Karpas-422 (cell line): ENCODE results near the gene EZH1. TPM values are rescaled to one million over a fixed set of nuclear protein-coding genes. Genes with fewer than 3 reads are reported as not detected.

ENCODE experiments used
- DNase-seq: peaks from one replicate; pipeline ENCODE4 v3.0.0-alpha.2; 2015
- H2AFZ ChIP-seq: fragments of 200-600 bp; sonication (generic); 2 replicates; pipeline ENCODE4 v1.6.1; 2014; ENCODE audit warnings: antibody characterized with exemption, low read length, mixed read lengths
- H3K27ac ChIP-seq: fragments of 200-600 bp; sonication (generic); 2 replicates; pipeline ENCODE4 v1.5.1; 2014; ENCODE audit warnings: mild to moderate bottlenecking, low read length, moderate library complexity
- H3K27me3 ChIP-seq: fragments of 200-600 bp; sonication (generic); 2 replicates; pipeline ENCODE4 v1.6.1; 2014; ENCODE audit warnings: low read length, mixed read lengths
- H3K36me3 ChIP-seq: fragments of 200-600 bp; sonication (generic); 2 replicates; pipeline ENCODE4 v1.6.1; 2014; ENCODE audit warnings: low read length, mixed read lengths; ENCODE audit not compliant: insufficient read depth
- H3K4me1 ChIP-seq: fragments of 200-600 bp; sonication (generic); 2 replicates; pipeline ENCODE4 v1.6.1; 2014; ENCODE audit warnings: mild to moderate bottlenecking, low read length, mixed read lengths
- H3K4me2 ChIP-seq: fragments of 200-600 bp; sonication (generic); 2 replicates; pipeline ENCODE4 v1.6.1; 2014; ENCODE audit warnings: low read length, low read depth, mild to moderate bottlenecking; ENCODE audit not compliant: poor library complexity, severe bottlenecking
- H3K4me3 ChIP-seq: fragments of 200-600 bp; sonication (generic); 2 replicates; pipeline ENCODE4 v1.5.1; 2014; ENCODE audit warnings: mild to moderate bottlenecking, antibody characterized with exemption, low read length, mixed read lengths
- H3K79me2 ChIP-seq: fragments of 200-600 bp; sonication (generic); 2 replicates; pipeline ENCODE4 v1.6.1; 2014; ENCODE audit warnings: mild to moderate bottlenecking, low read length, mixed read lengths
- H3K9ac ChIP-seq: fragments of 200-600 bp; sonication (generic); 2 replicates; pipeline ENCODE4 v1.6.0; 2014; ENCODE audit warnings: low read length
- H3K9me2 ChIP-seq: fragments of 200-600 bp; sonication (generic), shearing (Covaris generic); replicated peaks from 2 replicates; pipeline ENCODE4 v1.6.0; 2014; ENCODE audit warnings: mild to moderate bottlenecking, low read length, moderate library complexity; ENCODE audit not compliant: insufficient read depth
- H3K9me3 ChIP-seq: fragments of 300-700, 200-600 bp; sonication (generic); 2 replicates; pipeline ENCODE4 v1.6.1; 2014; ENCODE audit warnings: low read length, mixed read lengths
- H4K20me1 ChIP-seq: fragments of 200-600 bp; sonication (generic); 2 replicates; pipeline ENCODE4 v1.6.1; 2014; ENCODE audit warnings: mild to moderate bottlenecking, antibody characterized with exemption, low read length, low read depth; ENCODE audit not compliant: insufficient read depth
- total RNA-seq: library from RNA; depleted of rRNA; stranded (reverse); fragments of >200 nt; shearing (Covaris generic); gene quantifications from 2 replicates; pipeline ENCODE4 v1.2.3, GENCODE V29; 2014; ENCODE audit warnings: low replicate concordance

Gene EZH1
- total RNA-seq, 1 experiment from 2014 or later: 38.0 TPM

- no peak overlapping the region for H2AFZ ChIP-seq
- H3K9ac ChIP-seq: no peak overlapping the region
- H4K20me1 ChIP-seq: no peaks in the 10 kb centered on the region
- no peaks in the 10 kb centered on the region for H3K79me2 ChIP-seq
- no peaks in the 10 kb centered on the region for H3K27me3 ChIP-seq
- H3K4me3 ChIP-seq: no peak overlapping the region
- H3K9me3 ChIP-seq: no peaks in the 10 kb centered on the region
- H3K9me2 ChIP-seq: no peaks in the 10 kb centered on the region
- H3K4me1 ChIP-seq: no peaks in the 10 kb centered on the region
- no peak for DNase-seq
- H3K4me2 ChIP-seq: no peak overlapping the region
- no peaks in the 10 kb centered on the region for H3K36me3 ChIP-seq
- H3K27ac ChIP-seq: no peak overlapping the region
Observed at GRCh38 chr17:42697108-42697811, 47.6 kb downstream of the EZH1 start.

- Histone ChIP-seq H3K9ac (no peak overlapping the region), H3K9me3 (no peaks in the 10 kb centered on the region), H4K20me1 (no peaks in the 10 kb centered on the region), H2AFZ (no peak overlapping the region), H3K79me2 (no peaks in the 10 kb centered on the region), H3K4me2 (no peak overlapping the region), H3K27ac (no peak overlapping the region), H3K4me3 (no peak overlapping the region), H3K9me2 (no peaks in the 10 kb centered on the region), H3K4me1 (no peaks in the 10 kb centered on the region), H3K36me3 (no peaks in the 10 kb centered on the region), H3K27me3 (no peaks in the 10 kb centered on the region)
- no peak for DNase-seq
Observed at GRCh38 chr17:42695500-42695899, 49.3 kb downstream of the EZH1 start.

- Histone ChIP-seq H3K4me2 (no peak overlapping the region), H4K20me1 (no peaks in the 10 kb centered on the region), H3K27me3 (no peaks in the 10 kb centered on the region), H3K27ac (no peak overlapping the region), H3K36me3 (no peaks in the 10 kb centered on the region), H3K4me1 (no peaks in the 10 kb centered on the region), H3K4me3 (no peak overlapping the region), H3K9ac (no peak overlapping the region), H3K9me3 (no peaks in the 10 kb centered on the region), H3K79me2 (no peaks in the 10 kb centered on the region), H2AFZ (no peak overlapping the region), H3K9me2 (no peaks in the 10 kb centered on the region)
- no peak for DNase-seq
Observed at GRCh38 chr17:42694524-42694923, 50.3 kb downstream of the EZH1 start.

DNA sequence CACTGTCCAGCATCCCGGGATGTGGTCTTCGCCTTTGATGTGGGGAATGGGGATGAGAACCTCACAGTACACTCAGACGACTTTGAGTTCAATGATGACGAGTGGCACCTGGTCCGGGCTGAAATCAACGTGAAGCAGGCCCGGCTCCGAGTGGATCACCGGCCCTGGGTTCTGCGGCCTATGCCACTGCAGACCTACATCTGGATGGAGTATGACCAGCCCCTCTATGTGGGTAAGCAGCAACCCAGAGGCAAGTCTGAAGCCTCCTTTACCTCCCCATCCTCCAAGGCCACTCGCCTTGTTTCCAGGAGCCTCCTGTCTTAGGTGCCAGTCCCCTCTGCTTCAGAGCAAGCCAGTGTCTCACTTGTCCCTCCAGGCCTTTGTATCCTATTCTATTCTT, 52.4 kb downstream of the EZH1 start:
- DNase-seq: no peak
- H3K9me2 ChIP-seq: no peaks in the 10 kb centered on the region

DNA sequence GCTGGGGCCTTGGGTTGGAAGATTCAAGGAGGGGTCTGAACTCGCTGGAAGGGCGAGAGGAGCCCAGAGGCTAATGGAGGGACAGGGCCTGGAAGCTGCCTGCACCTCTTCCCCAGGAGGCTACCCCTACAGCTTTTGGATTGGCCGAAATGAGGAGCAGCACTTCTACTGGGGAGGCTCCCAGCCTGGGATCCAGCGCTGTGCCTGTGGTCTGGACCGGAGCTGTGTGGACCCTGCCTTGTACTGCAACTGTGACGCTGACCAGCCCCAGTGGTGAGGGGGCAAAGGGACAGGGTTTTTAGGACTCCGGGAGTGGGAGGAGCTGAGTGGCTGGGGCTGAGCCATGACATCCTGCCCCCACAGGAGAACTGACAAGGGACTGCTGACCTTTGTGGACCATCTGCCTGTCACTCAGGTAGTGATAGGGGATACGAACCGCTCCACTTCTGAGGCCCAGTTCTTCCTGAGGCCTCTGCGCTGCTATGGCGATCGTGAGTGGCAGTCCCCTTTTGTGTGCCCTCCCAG, 53.8 kb downstream of the EZH1 start:
- no peaks in the 10 kb centered on the region for H3K36me3 ChIP-seq
- no peak for DNase-seq
- no peak overlapping the region for H3K4me2 ChIP-seq
- H3K27me3 ChIP-seq: no peaks in the 10 kb centered on the region
- H3K9ac ChIP-seq: no peak overlapping the region
- H3K27ac ChIP-seq: no peak overlapping the region
- H2AFZ ChIP-seq: no peak overlapping the region
- no peak overlapping the region for H3K4me3 ChIP-seq
- H3K4me1 ChIP-seq: no peaks in the 10 kb centered on the region
- H4K20me1 ChIP-seq: no peaks in the 10 kb centered on the region
- H3K9me2 ChIP-seq: no peaks in the 10 kb centered on the region
- H3K9me3 ChIP-seq: no peaks in the 10 kb centered on the region
- no peaks in the 10 kb centered on the region for H3K79me2 ChIP-seq

More for the DNA sequence above, 52.4 kb downstream of the EZH1 start:
- H3K27me3 ChIP-seq: no peaks in the 10 kb centered on the region
- no peak overlapping the region for H3K27ac ChIP-seq
- no peak overlapping the region for H3K4me3 ChIP-seq
- no peak overlapping the region for H3K4me2 ChIP-seq
- no peaks in the 10 kb centered on the region for H3K79me2 ChIP-seq
- H3K4me1 ChIP-seq: no peaks in the 10 kb centered on the region
- no peaks in the 10 kb centered on the region for H4K20me1 ChIP-seq
- H3K36me3 ChIP-seq: no peaks in the 10 kb centered on the region
- no peak overlapping the region for H3K9ac ChIP-seq
- no peak overlapping the region for H2AFZ ChIP-seq
- H3K9me3 ChIP-seq: no peaks in the 10 kb centered on the region

DNA sequence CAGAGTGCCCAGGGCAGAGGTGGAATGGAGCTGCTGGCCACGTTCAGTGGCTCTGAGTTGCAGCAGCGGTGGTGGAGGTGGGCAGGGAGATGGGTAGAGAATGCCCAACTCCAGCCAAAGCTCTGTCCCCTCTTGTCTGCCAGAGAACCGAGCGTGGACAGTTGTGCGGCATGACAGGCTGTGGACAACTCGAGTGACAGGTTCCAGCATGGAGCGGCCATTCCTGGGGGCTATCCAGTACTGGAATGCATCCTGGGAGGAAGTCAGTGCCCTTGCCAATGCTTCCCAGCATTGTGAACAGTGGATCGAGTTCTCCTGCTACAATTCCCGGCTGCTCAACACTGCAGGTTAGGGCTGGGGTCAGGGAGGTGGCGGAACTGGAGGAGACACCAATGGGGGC, 54.2 kb downstream of the EZH1 start:
- no peak overlapping the region for H3K9ac ChIP-seq
- no peaks in the 10 kb centered on the region for H3K4me1 ChIP-seq
- no peaks in the 10 kb centered on the region for H4K20me1 ChIP-seq
- H3K79me2 ChIP-seq: no peaks in the 10 kb centered on the region
- no peaks in the 10 kb centered on the region for H3K9me2 ChIP-seq
- H3K27ac ChIP-seq: no peak overlapping the region
- H3K27me3 ChIP-seq: no peaks in the 10 kb centered on the region
- no peak overlapping the region for H3K4me2 ChIP-seq
- no peak for DNase-seq
- H3K4me3 ChIP-seq: no peak overlapping the region
- H2AFZ ChIP-seq: no peak overlapping the region
- no peaks in the 10 kb centered on the region for H3K9me3 ChIP-seq
- no peaks in the 10 kb centered on the region for H3K36me3 ChIP-seq

DNA sequence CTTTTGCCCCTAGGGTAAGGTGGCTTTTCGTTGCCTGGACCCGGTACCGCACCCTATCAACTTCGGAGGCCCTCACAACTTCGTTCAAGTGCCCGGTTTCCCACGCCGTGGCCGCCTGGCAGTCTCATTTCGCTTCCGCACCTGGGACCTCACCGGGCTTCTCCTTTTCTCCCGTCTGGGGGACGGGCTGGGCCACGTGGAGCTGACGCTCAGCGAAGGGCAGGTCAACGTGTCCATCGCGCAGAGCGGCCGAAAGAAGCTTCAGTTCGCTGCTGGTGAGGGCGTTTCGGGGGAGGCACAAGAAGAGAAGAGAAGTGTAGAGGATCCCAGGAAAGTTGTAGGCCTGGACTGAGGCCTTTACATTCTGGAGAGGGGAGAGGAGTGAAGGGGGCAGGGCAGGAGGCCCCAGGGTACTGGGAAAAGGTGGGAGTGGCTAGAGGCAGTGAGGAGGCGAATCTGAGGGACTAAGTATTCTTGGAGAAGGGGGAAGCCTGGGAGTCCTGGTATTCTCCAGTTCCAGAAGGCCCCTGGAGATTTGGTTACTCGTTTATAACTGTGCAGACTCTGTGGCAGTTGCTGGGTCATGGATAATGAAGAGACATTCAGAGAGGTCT, 57.0 kb downstream of the EZH1 start:
- Histone ChIP-seq H3K79me2 (no peaks in the 10 kb centered on the region), H3K9ac (no peak overlapping the region), H3K27me3 (no peaks in the 10 kb centered on the region), H2AFZ (no peak overlapping the region), H3K4me3 (no peak overlapping the region), H3K4me1 (no peaks in the 10 kb centered on the region), H3K9me3 (no peaks in the 10 kb centered on the region), H3K4me2 (no peak overlapping the region), H3K36me3 (no peaks in the 10 kb centered on the region), H3K9me2 (no peaks in the 10 kb centered on the region), H4K20me1 (no peaks in the 10 kb centered on the region), H3K27ac (no peak overlapping the region)
- DNase-seq: no peak

DNA sequence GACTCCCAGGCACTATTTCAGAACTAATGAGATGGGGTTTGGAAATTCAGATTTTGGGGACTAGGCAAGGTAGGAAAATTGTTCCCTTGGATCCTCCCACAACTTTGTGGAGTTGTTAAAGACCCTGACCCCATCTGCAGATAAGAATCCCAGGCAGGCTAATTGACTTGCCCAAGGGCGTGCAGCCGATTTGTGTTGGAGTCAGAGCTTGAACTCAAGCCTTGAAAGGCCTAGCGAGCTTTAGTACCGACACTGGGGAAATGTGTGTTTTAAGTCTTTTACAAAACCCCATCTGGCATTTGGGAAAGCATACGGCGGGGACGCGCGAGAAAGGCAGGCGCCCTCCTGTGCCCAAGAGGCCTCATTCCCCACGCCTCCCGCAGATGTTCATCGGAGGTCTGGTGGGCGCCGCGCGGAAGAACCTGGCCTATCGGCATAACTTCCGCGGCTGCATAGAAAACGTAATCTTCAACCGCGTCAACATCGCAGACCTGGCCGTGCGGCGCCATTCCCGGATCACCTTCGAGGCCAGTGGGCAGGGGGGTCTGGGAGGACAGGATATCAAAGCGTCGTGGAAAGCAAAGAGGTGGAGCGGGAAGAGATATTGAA, 58.2 kb downstream of the EZH1 start:
- Histone ChIP-seq H3K4me1 (no peaks in the 10 kb centered on the region), H3K9me3 (no peaks in the 10 kb centered on the region), H3K4me2 (no peak overlapping the region), H4K20me1 (no peaks in the 10 kb centered on the region), H3K9ac (no peak overlapping the region), H3K27ac (no peak overlapping the region), H3K4me3 (no peak overlapping the region), H3K36me3 (no peaks in the 10 kb centered on the region), H3K27me3 (no peaks in the 10 kb centered on the region), H3K79me2 (no peaks in the 10 kb centered on the region), H2AFZ (no peak overlapping the region), H3K9me2 (no peaks in the 10 kb centered on the region)
- DNase-seq: no peak
